Stimulated activated CD4-positive, alpha-beta T cell treated with anti-CD3 and anti-CD28 coated beads, Interleukin-1b, Interleukin-23, amount 100 ng/mL, for 24 hours (primary cell): ENCODE data around the gene DGKH.
"Not testable (repeated sequence)": the region's sequence is repeated elsewhere in the genome, so short reads cannot be mapped to it uniquely, and the experiment has no call there.

ENCODE experiments used
- DNase-seq, 4 experiments: peaks; one replicate each; pipeline ENCODE4 v3.0.0-alpha.2; 2020; ENCODE audit warnings: low read depth in 4 of 4, low spot score in 1 of 4

The DGKH gene

DNA sequence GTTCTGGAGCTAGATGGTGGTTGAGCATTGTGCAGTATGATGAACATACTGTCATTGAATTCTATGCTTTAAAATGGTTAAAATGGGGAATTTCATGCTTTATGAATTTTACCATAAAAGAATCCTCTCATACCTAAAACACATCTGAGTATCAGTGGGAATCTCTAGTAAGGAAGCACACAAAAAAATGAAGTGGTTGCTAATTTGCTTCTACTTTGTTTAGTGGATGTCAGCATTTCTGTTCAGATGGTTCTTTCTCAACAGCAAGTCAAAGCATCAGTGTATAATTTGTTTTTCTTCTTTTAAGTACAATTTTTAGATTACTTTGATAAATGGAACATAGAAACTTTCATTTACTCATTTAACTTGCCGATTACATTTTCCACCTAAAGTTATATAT, 171.4 kb downstream of the DGKH start:
- no peak for DNase-seq

DNA sequence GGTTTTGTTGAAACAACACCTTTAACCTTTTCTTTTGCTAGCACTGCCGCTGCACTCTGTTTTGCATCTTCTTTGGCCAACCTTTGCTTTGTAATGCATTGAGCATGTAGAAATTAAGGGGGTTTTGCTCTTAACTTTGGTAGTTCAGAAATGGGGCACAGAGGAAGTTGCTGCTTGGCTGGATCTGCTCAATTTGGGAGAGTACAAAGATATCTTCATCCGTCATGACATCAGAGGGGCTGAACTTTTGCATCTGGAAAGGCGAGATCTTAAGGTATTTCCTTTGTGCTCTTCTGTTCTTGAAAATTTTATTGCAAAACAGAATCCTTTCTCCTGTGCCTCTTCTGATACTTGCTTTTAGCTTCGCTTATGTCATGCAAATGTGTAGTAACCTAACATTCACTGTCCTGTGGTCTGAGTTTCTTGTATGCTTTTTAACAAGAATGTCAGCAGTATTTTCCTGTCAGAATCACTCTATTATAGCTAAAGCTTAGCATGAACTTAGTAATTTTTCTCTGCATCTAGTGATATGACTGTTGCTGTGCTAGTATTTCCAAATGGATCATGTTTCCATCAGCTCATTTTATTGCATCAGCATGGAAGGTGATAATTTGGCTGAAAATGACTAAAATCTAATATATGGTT, 172.8 kb downstream of the DGKH start:
- DNase-seq, result no peak

DNA sequence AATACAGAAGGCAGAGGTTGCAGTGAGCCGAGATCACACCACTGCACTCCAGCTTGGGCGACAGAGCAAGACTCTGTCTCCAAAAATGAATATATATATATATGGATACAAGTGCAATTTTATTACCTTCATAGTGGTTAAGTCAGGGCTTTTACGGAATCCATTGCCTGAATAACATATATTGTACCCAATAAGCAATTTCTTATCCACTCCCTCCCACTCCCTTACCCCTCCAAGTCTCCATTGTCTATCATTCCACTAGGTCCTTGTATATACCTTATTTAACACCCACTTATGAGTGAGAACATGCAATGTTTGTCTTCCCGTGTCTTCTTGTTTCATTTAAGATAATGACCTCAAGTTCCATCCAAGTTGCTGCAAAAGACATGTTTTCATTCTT, 175.2 kb downstream of the DGKH start:
- no peak for DNase-seq

DNA sequence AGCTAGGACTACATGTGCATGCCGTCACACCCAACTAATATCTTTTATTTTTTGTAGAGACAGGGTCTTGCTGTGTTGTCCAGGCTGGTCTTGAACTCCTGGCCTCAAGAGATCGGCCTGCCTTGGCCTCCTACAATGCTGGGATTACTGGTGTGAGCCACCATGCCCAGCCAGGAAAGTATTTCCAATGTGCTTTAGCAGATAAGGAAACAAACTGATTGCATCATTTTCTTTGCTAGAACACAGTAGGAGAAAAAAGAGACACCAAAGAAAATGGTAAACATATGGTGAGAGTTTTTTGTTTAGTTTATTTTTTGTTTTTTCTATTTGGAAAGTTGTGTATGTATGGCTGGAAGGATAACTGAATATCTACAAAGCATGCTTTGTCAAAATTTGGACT, 176.6 kb downstream of the DGKH start:
- no peak for DNase-seq

DNA sequence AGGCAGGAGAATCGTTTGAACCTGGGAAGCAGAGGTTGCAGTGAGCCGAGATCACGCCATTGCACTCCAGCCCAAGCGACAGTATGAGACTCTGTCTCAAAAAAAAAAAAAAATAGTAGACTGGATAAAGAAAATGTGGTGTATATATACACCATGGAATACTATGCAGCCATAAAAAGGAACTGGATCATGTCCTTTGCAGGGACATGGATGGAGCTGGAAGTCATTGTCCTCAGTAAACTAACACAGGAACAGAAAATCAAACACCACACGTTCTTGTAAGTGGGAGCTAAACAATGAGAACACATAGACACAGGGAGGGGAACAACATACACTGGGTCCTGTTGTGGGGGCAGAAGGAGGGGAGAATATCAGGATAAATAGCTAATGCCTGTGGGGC, 178.3 kb downstream of the DGKH start:
- not testable (repeated sequence) for DNase-seq

DNA sequence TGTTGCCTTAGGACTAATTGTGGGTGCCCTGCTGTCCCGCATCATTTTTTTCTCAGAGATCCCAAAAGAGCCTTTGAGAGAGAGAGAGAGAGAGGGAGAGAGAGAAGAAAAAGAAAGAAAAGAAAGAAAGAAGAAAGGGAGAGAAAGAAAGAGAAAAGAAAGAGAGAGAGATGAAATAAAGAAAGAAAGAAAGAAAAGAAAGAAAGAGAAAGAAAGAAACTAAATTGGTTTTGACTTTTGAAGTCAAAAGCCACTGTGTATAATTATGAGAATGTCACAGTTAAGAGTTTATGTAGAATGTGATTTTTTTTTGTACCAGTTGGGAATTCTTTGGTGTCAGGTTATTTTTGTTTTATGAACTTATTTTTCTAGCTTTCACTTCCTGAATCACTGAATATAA, 180.1 kb downstream of the DGKH start:
- no peak for DNase-seq

DNA sequence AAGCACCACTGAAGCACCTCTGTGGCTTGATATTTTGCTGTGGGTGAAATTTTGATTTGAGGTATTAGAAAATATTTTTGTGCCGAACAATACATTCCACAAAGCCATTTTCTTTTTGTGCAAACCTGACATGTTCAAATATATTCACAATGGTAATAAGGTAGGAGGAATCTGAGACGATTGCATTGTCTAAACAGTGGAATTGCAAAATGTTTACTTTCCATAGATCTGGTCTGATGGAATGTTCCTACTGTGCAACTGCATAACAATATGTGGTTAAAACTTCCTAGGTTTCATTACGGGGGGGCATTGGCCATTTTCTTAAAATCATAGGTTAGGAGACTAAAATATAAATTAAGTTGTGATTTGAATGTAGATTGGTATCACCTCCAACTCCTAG, 180.8 kb downstream of the DGKH start:
- no peak for DNase-seq

DNA sequence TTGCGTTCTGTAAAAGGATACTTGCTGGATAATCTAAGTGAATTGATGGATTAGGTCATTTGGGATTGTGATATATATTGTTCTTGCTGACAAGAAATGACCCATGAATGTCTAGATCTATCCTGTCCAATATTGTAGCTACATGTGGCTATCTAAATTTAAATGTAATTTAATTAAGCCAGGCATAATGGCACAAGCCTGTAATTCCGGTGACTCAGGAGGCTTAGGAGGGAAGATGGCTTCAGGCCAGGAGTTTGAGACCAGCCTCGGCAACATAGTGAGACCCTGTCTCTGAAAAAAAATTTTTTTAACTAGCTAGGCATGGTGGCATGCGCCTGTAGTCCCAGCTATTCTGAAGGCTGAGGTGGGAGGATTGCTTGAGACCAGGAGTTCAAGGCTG, 184.2 kb downstream of the DGKH start:
- DNase-seq, result no peak

DNA sequence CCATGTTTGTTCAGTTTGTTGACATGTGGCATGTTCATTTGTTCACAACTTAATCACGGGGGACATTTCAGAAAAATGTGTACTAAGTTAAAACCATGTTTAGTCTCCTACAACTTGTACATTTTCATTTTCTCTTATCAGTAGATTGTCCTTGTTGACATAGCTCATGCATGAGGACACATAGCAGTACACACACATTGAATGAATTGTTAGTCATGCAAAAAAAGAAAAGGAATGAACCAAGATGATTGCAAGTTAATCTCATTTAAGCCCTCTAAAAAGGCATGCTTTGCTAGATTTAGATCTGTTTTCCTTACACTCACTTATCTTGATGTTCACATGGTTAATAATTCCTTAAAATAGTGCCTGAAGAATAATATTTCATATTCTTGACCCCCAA, 185.3 kb downstream of the DGKH start:
- DNase-seq, result no peak

DNA sequence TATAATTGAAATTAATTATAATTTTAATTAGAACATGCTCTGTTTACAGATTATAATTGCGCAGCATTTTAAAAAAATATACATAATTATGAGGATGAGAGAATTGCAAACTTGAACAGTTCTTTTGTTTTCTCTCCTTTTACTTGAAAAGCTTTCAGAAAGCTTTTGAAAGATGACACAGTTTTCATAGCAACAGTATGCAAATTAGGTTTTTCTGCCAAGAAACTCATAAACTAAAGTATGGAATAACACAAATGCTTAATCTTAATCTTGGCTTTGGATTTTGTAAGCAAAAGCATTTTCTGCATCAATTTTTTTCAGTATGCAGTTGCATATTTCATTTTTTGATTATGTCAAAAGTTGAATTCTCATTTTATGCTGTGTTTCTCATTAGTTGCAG, 190.7 kb downstream of the DGKH start:
- no peak for DNase-seq

DNA sequence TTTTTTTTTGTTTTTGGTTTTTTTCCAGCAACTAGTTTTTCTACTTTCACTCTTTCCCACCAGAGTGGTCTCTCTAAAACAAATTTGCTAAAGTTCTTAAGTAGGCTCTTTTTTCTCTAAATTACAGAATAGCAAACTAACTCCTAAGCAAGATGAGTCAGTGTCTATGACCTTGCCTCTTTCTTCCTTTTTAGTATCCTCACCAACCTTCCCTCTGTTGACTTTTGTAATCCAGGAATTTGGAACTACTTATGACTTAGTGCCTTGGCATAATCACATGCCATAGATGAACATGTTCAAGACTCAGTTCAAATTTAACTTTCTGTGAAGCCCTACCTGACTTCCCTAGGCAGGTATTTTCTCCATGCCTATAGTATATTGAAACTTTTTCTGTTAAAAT, 191.2 kb downstream of the DGKH start:
- DNase-seq, result no peak

DNA sequence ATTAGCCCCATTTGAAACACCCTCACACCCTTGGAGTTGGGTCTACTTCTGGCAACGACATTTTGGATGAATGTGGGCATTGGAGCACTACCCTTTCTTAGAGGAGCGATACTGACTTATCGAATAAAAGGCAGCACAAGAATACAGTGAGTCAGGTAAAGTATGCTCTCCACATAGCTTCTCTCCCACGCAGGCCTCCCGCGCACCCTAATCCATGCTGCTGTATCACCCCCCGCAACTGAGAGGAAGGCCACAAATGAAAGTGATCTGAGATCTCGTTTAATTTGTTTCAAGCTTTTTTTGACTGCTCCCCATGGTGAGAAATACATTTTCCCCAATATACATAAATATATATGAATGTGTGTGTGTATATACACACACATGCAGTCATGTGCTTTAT, 198.1 kb downstream of the DGKH start:
- no peak for DNase-seq

DNA sequence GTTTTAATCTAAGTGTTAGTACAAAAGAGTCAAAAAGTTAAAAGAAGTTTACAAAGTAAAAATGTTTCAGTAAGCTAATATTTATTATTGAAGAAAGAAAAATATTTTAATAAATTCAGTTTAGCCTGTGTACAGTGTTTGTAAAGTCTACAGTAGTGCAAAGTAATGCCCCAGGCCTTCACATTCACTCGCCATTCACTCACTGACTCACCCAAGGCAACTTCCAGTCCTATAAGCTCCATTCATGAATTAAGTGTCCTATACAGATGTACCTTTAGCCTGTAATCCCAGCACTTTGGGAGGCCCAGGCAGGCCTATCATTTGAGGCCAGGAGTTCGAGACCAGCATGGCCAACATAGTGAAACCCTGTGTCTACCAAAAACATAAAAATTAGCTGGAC, 199.4 kb downstream of the DGKH start:
- no peak for DNase-seq

DNA sequence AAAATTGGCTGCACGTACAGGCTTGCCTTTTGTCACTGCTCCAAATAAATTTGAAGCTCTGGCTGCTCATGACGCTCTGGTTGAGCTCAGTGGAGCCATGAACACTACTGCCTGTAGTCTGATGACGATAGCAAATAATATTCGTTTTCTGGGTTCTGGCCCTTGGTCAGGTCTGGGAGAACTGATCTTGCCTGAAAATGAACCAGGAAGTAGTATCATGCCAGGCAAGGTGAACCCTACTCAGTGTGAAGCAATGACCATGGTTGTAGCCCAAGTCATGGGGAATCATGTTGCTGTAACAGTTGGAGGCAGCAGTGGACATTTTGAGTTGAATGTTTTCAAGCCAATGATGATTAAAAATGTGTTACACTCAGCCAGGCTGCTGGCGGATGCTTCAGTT, 207.4 kb downstream of the DGKH start:
- no peak for DNase-seq

DNA sequence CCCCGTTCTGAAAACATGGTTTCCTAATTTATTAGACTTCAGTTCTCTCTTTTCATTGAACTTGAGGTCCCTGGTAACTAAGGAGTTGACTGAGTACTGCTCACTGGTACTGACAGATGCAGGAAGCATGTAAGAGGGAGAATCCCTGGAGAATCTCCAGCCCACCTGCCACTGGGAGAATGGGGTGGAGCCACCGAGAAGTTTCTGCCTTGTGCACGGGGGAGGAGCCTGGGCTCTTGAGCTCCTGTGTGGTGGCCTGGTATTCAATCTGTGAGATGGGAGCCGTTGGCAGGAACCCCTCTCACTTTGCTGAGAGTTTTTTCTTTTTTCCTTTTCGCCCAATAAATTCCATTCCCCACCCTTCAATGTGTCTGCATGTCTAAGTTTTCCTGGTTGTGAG, 210.3 kb downstream of the DGKH start:
- DNase-seq, result no peak

DNA sequence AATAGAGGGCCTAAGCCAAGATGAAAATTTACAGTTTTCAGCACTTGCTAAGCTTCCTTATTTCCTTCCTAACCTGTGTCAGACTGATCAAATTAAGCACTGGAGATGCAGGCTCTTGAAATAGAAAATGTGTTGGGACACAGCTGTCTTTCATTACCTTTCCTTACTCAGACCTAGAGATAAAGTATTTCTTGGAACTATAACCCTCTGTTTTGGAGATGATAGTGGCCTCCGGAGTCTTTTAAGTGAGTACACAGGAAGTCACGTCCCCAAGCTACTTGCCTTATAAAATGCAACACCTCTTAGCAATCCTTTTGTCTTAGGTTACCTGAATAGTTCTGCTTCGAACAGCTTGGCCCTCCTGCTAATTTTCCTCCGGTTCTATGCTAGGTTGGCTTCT, 211.1 kb downstream of the DGKH start:
- no peak for DNase-seq

DNA sequence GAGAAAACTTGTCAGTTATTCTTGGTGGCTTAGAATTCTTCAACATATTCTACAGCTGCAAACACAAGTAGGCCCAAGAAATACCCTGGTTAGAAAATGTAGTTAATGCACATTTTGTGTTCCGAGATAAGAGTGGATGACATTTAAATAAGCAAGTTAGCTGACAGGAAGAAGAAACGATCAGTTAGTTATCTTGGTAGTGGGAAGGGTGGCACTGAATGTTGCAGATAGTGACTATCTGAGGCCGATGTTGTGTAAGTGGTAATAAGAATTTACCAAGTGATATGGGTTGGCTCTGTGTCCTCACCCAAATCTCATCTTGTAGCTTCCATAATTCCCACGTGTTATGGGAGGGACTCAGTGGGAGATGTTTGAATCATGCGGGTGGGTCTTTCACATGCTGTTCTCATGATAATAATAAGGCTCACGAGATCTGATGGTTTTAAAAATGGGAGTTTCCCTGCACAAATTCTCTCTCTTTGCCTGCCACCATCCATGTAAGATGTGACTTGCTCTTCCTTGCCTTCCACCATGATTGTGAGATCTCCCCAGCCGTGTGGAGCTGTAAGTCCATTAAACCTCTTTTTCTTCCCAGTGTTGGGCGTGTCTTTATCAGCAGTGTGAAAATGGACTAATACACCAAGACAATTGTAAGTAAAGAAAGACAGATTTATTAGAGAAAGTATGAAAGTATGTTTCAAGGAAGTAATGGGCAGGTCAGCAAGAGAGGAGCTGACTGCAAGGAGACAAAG, 212.6 kb downstream of the DGKH start:
- no peak for DNase-seq

DNA sequence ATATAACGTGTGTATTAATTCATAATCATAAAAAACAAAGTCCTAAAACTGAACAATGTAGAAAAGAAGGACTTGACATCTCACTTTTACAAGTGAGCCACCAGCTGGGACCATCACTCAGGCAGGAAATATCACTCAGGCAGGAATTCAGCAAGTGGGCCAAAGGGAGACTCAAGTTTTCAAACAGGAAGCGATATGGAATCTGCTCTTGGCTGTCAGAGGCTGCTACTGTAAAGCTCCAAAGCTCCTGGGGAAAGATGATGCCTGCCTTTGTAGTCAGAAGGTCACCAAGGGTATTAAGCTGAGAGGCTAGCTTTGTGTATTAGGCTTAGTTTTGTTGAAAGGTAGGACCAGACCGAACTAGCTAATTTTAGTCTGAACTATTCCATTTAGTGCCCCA, 218.0 kb downstream of the DGKH start:
- DNase-seq, result no peak

DNA sequence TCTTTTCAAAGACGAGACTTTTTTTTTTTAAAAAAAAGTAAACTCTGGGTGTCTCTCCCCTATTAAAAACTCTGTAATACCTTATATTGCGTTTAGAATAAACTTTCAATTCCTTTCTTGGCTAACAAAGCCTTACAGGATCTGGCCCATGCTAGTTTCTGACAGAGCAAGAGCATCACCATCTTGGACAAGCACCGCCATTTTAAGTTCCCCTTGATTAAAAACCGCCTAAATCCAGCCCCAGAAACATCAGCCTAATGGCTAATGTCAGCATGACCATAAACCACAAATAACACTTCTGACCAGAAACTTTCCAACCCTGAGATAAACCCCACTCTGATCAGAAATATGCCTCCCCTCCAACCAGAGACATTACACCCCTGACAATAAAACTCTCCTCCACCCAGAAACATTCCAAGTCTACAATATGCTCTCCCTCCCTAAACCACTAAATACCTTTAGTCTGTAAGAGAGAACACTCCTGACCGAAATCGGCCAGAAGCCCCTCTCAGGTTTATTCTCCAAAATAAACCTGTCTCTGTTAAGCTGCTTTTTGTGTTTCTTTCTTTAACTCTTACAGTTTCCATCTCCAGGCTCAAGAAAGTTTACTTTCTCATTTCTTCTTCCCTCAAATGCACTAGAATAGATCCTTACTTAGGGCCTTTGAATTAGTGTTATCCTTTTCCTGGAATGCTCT, 221.9 kb downstream of the DGKH start:
- no peak for DNase-seq

DNA sequence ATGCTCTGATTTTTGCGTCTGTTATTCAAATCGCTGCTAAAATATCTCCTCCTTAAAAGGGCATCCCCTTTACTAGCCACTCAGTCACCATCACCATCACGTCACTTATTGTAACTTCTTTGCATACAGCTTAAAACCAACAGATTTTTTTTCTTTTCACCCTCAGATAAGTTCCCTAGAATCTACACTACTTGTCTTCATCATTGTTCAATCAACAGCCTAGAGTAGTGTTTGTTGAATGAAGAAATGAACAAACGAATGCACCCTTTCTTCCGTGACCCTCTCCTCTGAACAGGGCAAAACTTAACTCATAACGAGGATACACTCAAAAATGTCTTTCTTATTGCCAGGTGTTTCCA, 222.4 kb downstream of the DGKH start:
- no peak for DNase-seq

DNA sequence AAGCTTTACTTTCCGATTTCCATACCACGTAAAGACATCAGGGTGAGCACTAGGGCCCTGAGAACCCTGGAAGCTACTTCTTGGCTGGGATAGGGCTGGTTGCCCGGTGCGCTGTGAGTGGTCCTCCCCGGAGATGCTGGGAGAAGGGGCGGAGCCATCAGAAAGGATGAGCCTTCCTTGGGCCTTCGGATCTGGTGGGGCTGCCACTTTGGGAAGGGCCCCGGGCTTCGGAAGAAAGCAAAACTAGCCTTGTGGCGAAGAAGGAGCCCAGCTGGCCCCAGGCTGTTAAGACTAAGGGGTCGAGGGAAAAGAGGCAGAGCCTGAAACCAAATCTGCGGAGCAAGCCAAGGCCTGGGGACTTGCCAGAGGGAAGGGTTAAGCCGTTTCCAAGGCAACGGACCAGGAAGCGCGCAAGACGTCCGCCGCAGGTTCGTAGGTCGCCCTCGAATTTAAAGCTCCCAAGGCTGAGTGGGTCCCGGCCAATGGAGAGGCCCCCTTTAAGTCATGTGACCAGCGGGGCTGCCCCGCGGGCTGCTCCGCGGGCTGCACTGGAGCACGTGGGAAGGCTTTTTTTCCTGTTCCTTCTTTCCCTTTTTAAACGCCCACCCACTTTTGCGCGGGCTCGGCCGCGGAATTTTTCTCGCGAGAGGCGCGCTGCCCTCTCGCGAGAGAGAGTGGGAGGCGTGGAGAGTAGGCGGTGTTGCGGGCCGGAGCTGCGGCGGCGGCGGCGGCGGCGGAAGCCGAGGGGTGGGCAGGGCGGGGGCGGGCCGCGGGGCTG, 223.1 kb downstream of the DGKH start:
- DNase-seq, result peak; percentile 73 to 88 (median 83)
